Aorta (tissue), 5 donors: ENCODE data around the gene NECTIN4. TPM values are rescaled to one million over a fixed set of nuclear protein-coding genes. Genes with fewer than 3 reads are reported as not detected.
"Not testable (repeated sequence)": the region's sequence is repeated elsewhere in the genome, so short reads cannot be mapped to it uniquely, and the experiment has no call there.

ENCODE experiments used
- ATAC-seq: fragments of 200-7000 bp; cut with Tn5 transposase; one replicate; pipeline ENCODE4 v1.9.1; 2022; ENCODE audit warnings: moderate library complexity; ENCODE audit not compliant: low FRiP score
- DNase-seq, 2 donors: peaks; one replicate each; pipeline ENCODE4 v3.0.0-alpha.2; 2020
- H3K27ac ChIP-seq, 2 donors: one replicate each; pipeline ENCODE4 v1.5.1; 2013; ENCODE audit warnings: low read length in 2 of 2, mild to moderate bottlenecking in 2 of 2, moderate library complexity in 2 of 2, control low read depth in 1 of 2, inconsistent platforms in 1 of 2, low read depth in 1 of 2
- H3K27me3 ChIP-seq, 2 donors: one replicate each; pipeline ENCODE4 v1.6.1; 2013; ENCODE audit warnings: control low read depth in 1 of 2, low read length in 1 of 2, mild to moderate bottlenecking in 1 of 2, moderate library complexity in 1 of 2; ENCODE audit not compliant: insufficient read depth in 2 of 2, control insufficient read depth in 1 of 2
- H3K36me3 ChIP-seq, 2 donors: one replicate each; pipeline ENCODE4 v1.6.1; 2013; ENCODE audit warnings: control low read depth in 1 of 2, low read length in 1 of 2, mild to moderate bottlenecking in 1 of 2; ENCODE audit not compliant: insufficient read depth in 2 of 2, control insufficient read depth in 1 of 2
- H3K4me1 ChIP-seq, 2 donors: one replicate each; pipeline ENCODE4 v1.6.1; 2013; ENCODE audit warnings: low read length in 2 of 2, control low read depth in 1 of 2, mild to moderate bottlenecking in 1 of 2, moderate library complexity in 1 of 2; ENCODE audit not compliant: insufficient read depth in 2 of 2, control insufficient read depth in 1 of 2
- H3K4me3 ChIP-seq, 2 donors: one replicate each; pipeline ENCODE4 v1.5.1; 2013; ENCODE audit warnings: low read length in 2 of 2, control low read depth in 1 of 2, mild to moderate bottlenecking in 1 of 2
- H3K9me3 ChIP-seq: one replicate; pipeline ENCODE4 v1.6.1; 2013; ENCODE audit warnings: mild to moderate bottlenecking, low read length; ENCODE audit not compliant: control insufficient read depth
- WGBS, 2 donors: extraction: QIAGEN DNeasy Blood & Tissue Kit; methylation state at CpG; one replicate each; pipeline ENCODE4 v1.1.7; 2013; 5-methylcytosine and 5-hydroxymethylcytosine counted together
- intact Hi-C, 2 donors: fragments of 100-400 bp; cut with DNase I; formaldehyde crosslinking; loops; one replicate each; pipeline versions ENCODE4 v1.14.2 to v1.15.0; 2022
- polyA plus RNA-seq, 2 donors: library from polyadenylated mRNA; stranded (reverse); fragments of 200-250 nt; gene quantifications; one replicate each; pipeline ENCODE4 v1.2.3, GENCODE V29; 2013
- total RNA-seq, 2 donors: library from RNA; stranded (reverse); fragmentation: NEBNext Ultra II Directional; extraction: Animal tissue kit (Norgen Biotek cat#: 25700); gene quantifications; one replicate each; pipeline ENCODE4 v1.2.1, GENCODE V29; 2021
- donor health status: healthy with polysubstance abuse.
- donor health status: Bipolar disorder and iron deficiency.
- donor health status: DM: no; HTN: no; CAD: no.
- donor health status: DM: no; HTN: no; CAD: no.
- donor health status: DM: yes; HTN: yes; CAD: no.

NECTIN4 gene
- total and polyA plus RNA-seq, 4 donors = 0.24 to 0.26 TPM; not detected in 2

GRCh38 chr1:161115961-161116360, 26.6 kb upstream of the NECTIN4 start:
- not testable (repeated sequence) for DNase-seq, H3K36me3 ChIP-seq, H3K27ac ChIP-seq, H3K9me3 ChIP-seq, H3K4me1 ChIP-seq, H3K4me3 ChIP-seq, ATAC-seq, H3K27me3 ChIP-seq
- intact Hi-C loops = loop anchor here in 1 of 2 donors (5.0 kb wide), 1 partner anchor 69 kb away; the partner anchor contains the start of gene USF1
- WGBS, 2 donors = 88 to 89% methylated on average over 6 of the region's 6 CpGs

- no peaks in the 10 kb centered on the region for H3K27me3 ChIP-seq
- H3K27ac ChIP-seq = no peak overlapping the region
- WGBS, 2 donors = 94 to 95% methylated on average over 12 of the region's 12 CpGs
- intact Hi-C loops = loop anchor here in 1 of 2 donors (5.0 kb wide), 1 partner anchor 68 kb away; the partner anchor contains the start of gene USF1
- no peaks in the 10 kb centered on the region for H3K9me3 ChIP-seq
- ATAC-seq (no peak), DNase-seq (no peak)
- no peaks in the 10 kb centered on the region for H3K36me3 ChIP-seq
- peaks cover 0 to 3% of the 10 kb centered on the region in 2 donors for H3K4me1 ChIP-seq
- H3K4me3 ChIP-seq = no peak overlapping the region
Measured at GRCh38 chr1:161115132-161115711, 25.9 kb upstream of the NECTIN4 start.

GRCh38 chr1:161114556-161114955, 25.2 kb upstream of the NECTIN4 start:
- Histone ChIP-seq H3K27ac (no peak overlapping the region), H3K36me3 (no peaks in the 10 kb centered on the region), H3K9me3 (no peaks in the 10 kb centered on the region), H3K4me1 (peaks cover 0 to 3% of the 10 kb centered on the region in 2 donors), H3K4me3 (no peak overlapping the region), H3K27me3 (no peaks in the 10 kb centered on the region)
- intact Hi-C loops = no loop called here
- DNase-seq (no peak), ATAC-seq (no peak)
- WGBS, 2 donors = 84 to 87% methylated on average over 2 of the region's 2 CpGs

GRCh38 chr1:161113915-161114314, 24.6 kb upstream of the NECTIN4 start:
- Histone ChIP-seq H3K4me3 (no peak overlapping the region), H3K27ac (no peak overlapping the region), H3K9me3 (no peaks in the 10 kb centered on the region), H3K36me3 (no peaks in the 10 kb centered on the region), H3K27me3 (no peaks in the 10 kb centered on the region), H3K4me1 (peaks cover 0 to 3% of the 10 kb centered on the region in 2 donors)
- DNase-seq = no peak
- 90 to 94% methylated on average over 1 of the region's 1 CpG for WGBS, 2 donors
- ATAC-seq = no peak
- intact Hi-C loops = no loop called here

GRCh38 chr1:161111527-161111926, 22.2 kb upstream of the NECTIN4 start:
- Histone ChIP-seq H3K27me3 (no peaks in the 10 kb centered on the region), H3K27ac (no peak overlapping the region), H3K9me3 (no peaks in the 10 kb centered on the region), H3K4me3 (no peak overlapping the region), H3K36me3 (no peaks in the 10 kb centered on the region), H3K4me1 (peaks cover 0 to under 1% of the 10 kb centered on the region in 2 donors)
- ATAC-seq = no peak
- 87 to 98% methylated on average over 2 of the region's 2 CpGs for WGBS, 2 donors
- intact Hi-C loops = no loop called here
- no peak for DNase-seq

GRCh38 chr1:161111117-161111516, 21.8 kb upstream of the NECTIN4 start:
- Histone ChIP-seq H3K27me3 (no peaks in the 10 kb centered on the region), H3K9me3 (no peaks in the 10 kb centered on the region), H3K36me3 (no peaks in the 10 kb centered on the region), H3K4me1 (no peaks in the 10 kb centered on the region), H3K27ac (no peak overlapping the region), H3K4me3 (no peak overlapping the region)
- 94 to 95% methylated on average over 3 of the region's 3 CpGs for WGBS, 2 donors
- ATAC-seq (no peak), DNase-seq (no peak)
- intact Hi-C loops = no loop called here

- Histone ChIP-seq H3K4me3 (no peak overlapping the region), H3K27ac (no peak overlapping the region), H3K4me1 (no peaks in the 10 kb centered on the region), H3K9me3 (no peaks in the 10 kb centered on the region), H3K27me3 (no peaks in the 10 kb centered on the region), H3K36me3 (peaks cover 0 to 6% of the 10 kb centered on the region in 2 donors)
- intact Hi-C loops = no loop called here
- 96 to 100% methylated on average over 1 of the region's 1 CpG for WGBS, 2 donors
- DNase-seq (no peak), ATAC-seq (no peak)
Measured at GRCh38 chr1:161106431-161106830, 17.1 kb upstream of the NECTIN4 start.

GRCh38 chr1:161100556-161100955, 11.2 kb upstream of the NECTIN4 start:
- Histone ChIP-seq H3K36me3 (peaks cover 0 to 6% of the 10 kb centered on the region in 2 donors), H3K9me3 (no peaks in the 10 kb centered on the region), H3K4me3 (no peak overlapping the region), H3K27ac (no peak overlapping the region), H3K4me1 (peaks cover 0 to 2% of the 10 kb centered on the region in 2 donors), H3K27me3 (no peaks in the 10 kb centered on the region)
- WGBS, 2 donors = 8 to 10% methylated on average over 2 of the region's 2 CpGs
- intact Hi-C loops = no loop called here
- ATAC-seq = no peak
- no peak for DNase-seq

GRCh38 chr1:161099090-161099802, 9.9 kb upstream of the NECTIN4 start:
- WGBS, 2 donors = 70 to 75% methylated on average over 9 of the region's 9 CpGs
- intact Hi-C loops = loop anchor here in 1 of 2 donors (5.0 kb wide), 1 partner anchor 102 kb away; no protein-coding TSS in a partner anchor
- no peak overlapping the region for H3K27ac ChIP-seq
- DNase-seq (no peak), ATAC-seq (no peak)
- H3K27me3 ChIP-seq = no peaks in the 10 kb centered on the region
- H3K36me3 ChIP-seq = peaks cover 0 to 6% of the 10 kb centered on the region in 2 donors
- peaks cover 0 to 2% of the 10 kb centered on the region in 2 donors for H3K4me1 ChIP-seq
- H3K4me3 ChIP-seq = no peak overlapping the region
- H3K9me3 ChIP-seq = no peaks in the 10 kb centered on the region
